GM12878 (cell line): ENCODE data around the gene GRK5. TPM values are rescaled to one million over a fixed set of nuclear protein-coding genes. Genes with fewer than 3 reads are reported as not detected.

ENCODE experiments used
- ATAC-seq: fragments of 200-7000 bp; cut with Tn5 transposase; 3 replicates; pipeline ENCODE4 v1.9.1; 2020; ENCODE audit warnings: mild to moderate bottlenecking, moderate library complexity
- BruUV-seq: library from RNA; stranded (reverse); fragments of 400-500 nt; replicated peaks from 2 replicates; lab custom pipeline; 2021; lab: Mats Ljungman, UMichigan
- CTCF ChIA-PET: fragments of 300-600 bp; sonication (Branson Sonifier 250); formaldehyde crosslinking; extraction: SDS; loops from one replicate; lab custom pipeline; 2021; ENCODE audit warnings: inconsistent platforms; lab: Yijun Ruan, JAX
- POLR2A ChIA-PET: fragments of 350-600 bp; formaldehyde crosslinking; extraction: SDS; loops from one replicate; lab custom pipeline; 2021; ENCODE audit warnings: inconsistent platforms; lab: Charles Lee
- RAD21 ChIA-PET: fragments of 300-600 bp; sonication (Branson Sonifier 250); formaldehyde crosslinking; loops from one replicate; lab custom pipeline; 2023; ENCODE audit warnings: antibody characterized with exemption; ENCODE audit not compliant: unreplicated experiment; lab: Charles Lee
- SMC1A ChIA-PET: fragments of 300-600 bp; sonication (Branson Sonifier 250); formaldehyde crosslinking; loops from one replicate; lab custom pipeline; 2023; ENCODE audit not compliant: unreplicated experiment, uncharacterized antibody; lab: Charles Lee
- DNase-seq: peaks from one replicate; pipeline ENCODE4 v3.0.0-alpha.2; 2011; ENCODE audit warnings: low read depth, low spot score
- FAIRE-seq: peaks from 3 replicates; lab custom pipeline; 2011; peaks lifted over from hg19 to GRCh38; lab: Jason Lieb, UNC
- H2AFZ ChIP-seq: 2 replicates; pipeline ENCODE4 v1.6.0; 2011; ENCODE audit warnings: low read depth, low read length, control low read depth; ENCODE audit not compliant: control insufficient read depth
- H3K27ac ChIP-seq: 2 replicates; pipeline ENCODE4 v1.5.1; 2011; ENCODE audit warnings: control low read depth; ENCODE audit not compliant: control insufficient read depth, insufficient read depth
- H3K27me3 ChIP-seq, 2 experiments: replicated peaks in 1 of 2; 2 replicates each; pipeline versions ENCODE4 v1.6.0 to v1.6.1; 2011; ENCODE audit warnings: low read length in 1 of 2; ENCODE audit not compliant: control insufficient read depth in 2 of 2, insufficient read depth in 2 of 2
- H3K36me3 ChIP-seq, 2 experiments: 2 replicates each; pipeline ENCODE4 v1.5.1; 2011; ENCODE audit warnings: low read length in 1 of 2; ENCODE audit not compliant: control insufficient read depth in 2 of 2, insufficient read depth in 2 of 2
- H3K4me1 ChIP-seq: 2 replicates; pipeline ENCODE4 v1.6.1; 2011; ENCODE audit warnings: mild to moderate bottlenecking, low read length, moderate library complexity, mixed read lengths; ENCODE audit not compliant: control insufficient read depth, insufficient read depth
- H3K4me2 ChIP-seq: 2 replicates; pipeline ENCODE4 v1.6.0; 2011; ENCODE audit warnings: control low read depth; ENCODE audit not compliant: control insufficient read depth, insufficient read depth
- H3K4me3 ChIP-seq: fragments of 200-600 bp; sonication (generic); 2 replicates; pipeline ENCODE4 v1.5.1; 2016
- H3K79me2 ChIP-seq: 2 replicates; pipeline ENCODE4 v1.6.0; 2011; ENCODE audit warnings: low read length; ENCODE audit not compliant: control insufficient read depth, insufficient read depth
- H3K9ac ChIP-seq: 2 replicates; pipeline ENCODE4 v1.8.0; 2011; ENCODE audit warnings: low read length, control low read depth, mixed read lengths; ENCODE audit not compliant: control insufficient read depth, insufficient read depth
- H3K9me3 ChIP-seq: replicated peaks from 3 replicates; pipeline ENCODE4 v1.5.1; 2011; ENCODE audit warnings: mild to moderate bottlenecking, low read length; ENCODE audit not compliant: control insufficient read depth, insufficient read depth
- H4K20me1 ChIP-seq: 2 replicates; pipeline ENCODE4 v1.6.0; 2011; ENCODE audit not compliant: control insufficient read depth, insufficient read depth
- BCL3 ChIP-seq: IDR thresholded peaks from 2 replicates; pipeline ENCODE4 v1.6.1; 2011; ENCODE audit warnings: borderline replicate concordance, low read depth, mild to moderate bottlenecking, moderate library complexity, low read length; ENCODE audit not compliant: insufficient read depth, poor library complexity, severe bottlenecking
- CREM ChIP-seq: IDR thresholded peaks from 2 replicates; pipeline ENCODE4 v1.6.1; 2014; ENCODE audit warnings: antibody characterized with exemption, low read depth
- RUNX3 ChIP-seq: IDR thresholded peaks from 2 replicates; pipeline ENCODE4 v1.6.1; 2012; ENCODE audit warnings: low read length, inconsistent platforms
- SPI1 ChIP-seq: IDR thresholded peaks from 2 replicates; pipeline ENCODE4 v1.6.1; 2011; ENCODE audit warnings: low read depth, mild to moderate bottlenecking, low read length, moderate library complexity, borderline replicate concordance; ENCODE audit not compliant: insufficient read depth
- TCF12 ChIP-seq: IDR thresholded peaks from 2 replicates; pipeline ENCODE4 v1.6.1; 2011; ENCODE audit warnings: low read depth, mild to moderate bottlenecking, low read length
- WGBS: methylation state at CpG from one replicate; pipeline ENCODE4 v1.1.6; 2016; ENCODE audit warnings: low lambda C conversion rate; ENCODE audit not compliant: insufficient replicate concordance, insufficient coverage; ENCODE audit errors: missing lambda C conversion rate; 5-methylcytosine and 5-hydroxymethylcytosine counted together
- in situ Hi-C: fragments of 300-500 bp; cut with MboI; formaldehyde crosslinking; loops from 9 replicates; pipeline ENCODE4 v1.14.3; 2018; ENCODE audit warnings: mixed read lengths
- intact Hi-C: fragments of 100-400 bp; cut with micrococcal nuclease; formaldehyde crosslinking; loops from one replicate; pipeline ENCODE4 v1.14.2; 2022; ENCODE audit not compliant: unreplicated experiment
- polyA plus RNA-seq, 11 experiments: library from polyadenylated mRNA; depleted of rRNA in 4 of 11; unstranded in 6 of 11; stranded (reverse) in 5 of 11; fragments of >200 nt; fragmentation: Nextera tagmentation in 4 of 11; fragmentation: Illumina TruSeq in 1 of 11; extraction: Ambion mirVana in 4 of 11; extraction: Trizol in 1 of 11; gene quantifications; 1 replicate in 1 of 11; 2 replicates in 10 of 11; pipeline versions ENCODE4 v1.2.1 to v1.2.3, GENCODE V29; 2011 to 2016; ENCODE audit warnings: inconsistent platforms in 2 of 11, missing spikeins in 2 of 11, low read depth in 1 of 11
- total RNA-seq, 4 experiments: library from RNA; depleted of rRNA in 3 of 4; stranded (reverse); fragments of >200 nt in 3 of 4; fragmentation: Illumina TruSeq in 1 of 4; extraction: Trizol in 1 of 4; gene quantifications; 2 replicates each; pipeline versions ENCODE4 v1.2.1 to v1.2.3, GENCODE V29; 2013 to 2021

Gene GRK5
- total and polyA plus RNA-seq, 10 of the 15 experiments (the other 5 are each of a cell fraction or from before 2014, with no cell fraction given): 0.11 to 22.1 (median 10.0) TPM

DNA sequence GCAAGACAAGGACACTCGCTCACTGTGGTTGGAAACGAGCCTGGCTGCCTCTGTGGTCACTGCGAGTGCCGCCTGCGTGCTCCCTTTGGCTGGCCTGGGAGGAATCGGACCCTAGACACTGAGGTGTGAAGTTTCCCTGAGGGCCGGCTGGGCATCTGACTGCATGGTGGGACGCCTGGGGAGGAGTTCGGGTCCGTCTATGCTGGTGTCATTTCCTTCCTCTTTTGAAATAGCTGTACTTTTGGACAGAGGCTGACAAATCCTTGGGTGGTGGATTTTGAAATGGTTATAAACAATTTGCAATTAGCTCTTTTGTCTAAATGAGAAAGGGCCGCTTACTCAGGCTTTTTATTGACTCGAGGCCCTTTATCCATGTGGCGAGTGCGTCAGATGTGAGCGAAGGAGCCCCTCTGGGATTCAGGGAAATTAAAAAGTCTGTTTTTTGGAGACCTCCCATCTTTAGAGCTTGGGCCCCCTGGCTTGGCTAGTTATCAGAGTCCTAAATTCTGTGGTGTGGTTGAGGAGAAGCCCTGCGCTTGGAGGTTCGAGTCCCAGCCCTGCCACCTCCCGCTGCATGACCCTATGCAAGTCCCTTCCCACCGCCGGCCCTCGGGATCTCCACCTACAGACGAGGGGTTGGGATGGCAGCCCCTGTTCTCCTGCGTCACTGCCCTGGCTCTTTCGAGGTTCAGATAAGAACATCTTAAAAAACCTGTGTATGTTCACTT, 188.1 kb downstream of the GRK5 start:
- BruUV-seq: no TSS peak
- no peak overlapping the region for H2AFZ ChIP-seq
- ChIA-PET SMC1A (interaction anchor here (0.6 to 1.1 kb wide), 3 partner anchors 12 to 161 kb away, joined by 3 to 4 read pairs (median 3); no protein-coding TSS in a partner anchor), POLR2A (interaction anchor here (0.9 kb wide), 1 partner anchor 7 kb away, joined by 3 read pairs; no protein-coding TSS in a partner anchor), RAD21 (no interaction called here), CTCF (interaction anchor here (1.2 to 2.1 kb wide), 3 partner anchors 9 to 197 kb away, joined by 3 to 8 read pairs (median 5); no protein-coding TSS in a partner anchor)
- peak; percentile 72 for ATAC-seq
- H3K4me1 ChIP-seq: peaks cover 23% of the 10 kb centered on the region
- H3K27ac ChIP-seq: 0 out of 2 replicates have a peak overlapping the region, but pooled peaks have one; percentile 35
- peaks cover 4 to 5% of the 10 kb centered on the region in 2 experiments; a peak in 2 of 4 replicates for H3K36me3 ChIP-seq
- no peaks in the 10 kb centered on the region for H4K20me1 ChIP-seq
- 64% methylated on average over 24 of the region's 24 CpGs for WGBS
- no peak for FAIRE-seq
- intact Hi-C loops (no loop called here), in situ Hi-C loops (no loop called here)
- TF ChIP-seq CREM: 0 out of 2 replicates have a peak, but pooled peaks have one; percentile 10
- TF ChIP-seq RUNX3: peak; percentile 53
- no peak for TF ChIP-seq TCF12
- TF ChIP-seq BCL3: peak; percentile 53
- TF ChIP-seq SPI1: peak; percentile 10; the same call in 1 of the 2 replicates
- no peaks in the 10 kb centered on the region for H3K9me3 ChIP-seq
- H3K4me3 ChIP-seq: no peak overlapping the region
- H3K27me3 ChIP-seq: no peaks in the 10 kb centered on the region
- H3K4me2 ChIP-seq: no peak overlapping the region; the same call in 1 of the 2 replicates
- no peak overlapping the region for H3K9ac ChIP-seq
- no peaks in the 10 kb centered on the region for H3K79me2 ChIP-seq
- no peak for DNase-seq
